Chondrocyte (in vitro differentiated cells): ENCODE data around the gene PSMD13. TPM values are rescaled to one million over a fixed set of nuclear protein-coding genes. Genes with fewer than 3 reads are reported as not detected.

Experiments
- DNase-seq: peaks from one replicate; pipeline ENCODE4 v3.0.0; 2021; ENCODE audit warnings: mixed read lengths, low spot score
- H3K27ac Mint-ChIP-seq: one replicate; pipeline ENCODE4 v1.8.0; 2021; ENCODE audit warnings: mild to moderate bottlenecking, moderate library complexity, mixed read lengths; ENCODE audit not compliant: unreplicated experiment
- H3K27me3 Mint-ChIP-seq: 2 replicates; pipeline ENCODE4 v1.8.0; 2021; ENCODE audit warnings: low read depth, mixed read lengths
- H3K36me3 Mint-ChIP-seq: 2 replicates; pipeline ENCODE4 v1.8.0; 2021; ENCODE audit warnings: low read depth, mixed read lengths
- H3K4me1 Mint-ChIP-seq: 2 replicates; pipeline ENCODE4 v1.8.0; 2021; ENCODE audit warnings: low read depth, mild to moderate bottlenecking, mixed read lengths
- H3K4me3 Mint-ChIP-seq: one replicate; pipeline ENCODE4 v1.8.0; 2021; ENCODE audit warnings: mild to moderate bottlenecking, moderate library complexity, mixed read lengths; ENCODE audit not compliant: unreplicated experiment
- H3K9me3 Mint-ChIP-seq: 2 replicates; pipeline ENCODE4 v1.8.0; 2021; ENCODE audit warnings: low read depth, mixed read lengths
- CTCF ChIP-seq: fragments of 200-600 bp; sonication (generic); IDR thresholded peaks from 2 replicates; pipeline ENCODE4 v1.5.0; 2021; ENCODE audit warnings: antibody characterized with exemption, mild to moderate bottlenecking, moderate library complexity
- total RNA-seq: library from RNA; stranded (reverse); gene quantifications from 3 replicates; pipeline ENCODE4 v1.2.1, GENCODE V29; 2021

PSMD13 gene
- total RNA-seq, 1 donor from 2014 or later: 103 TPM

- Mint-ChIP-seq H3K36me3 (peaks cover 9% of the 10 kb centered on the region), H3K9me3 (no peaks in the 10 kb centered on the region), H3K27me3 (no peaks in the 10 kb centered on the region), H3K4me1 (peaks cover 5% of the 10 kb centered on the region), H3K4me3 (no peak overlapping the region), H3K27ac (no peak overlapping the region)
- no peak for TF ChIP-seq CTCF
- DNase-seq: peak; percentile 84
Observed at GRCh38 chr11:295351-296170, 58.8 kb downstream of the PSMD13 start.

GRCh38 chr11:296171-297050, 59.6 kb downstream of the PSMD13 start:
- H3K27me3 Mint-ChIP-seq: no peaks in the 10 kb centered on the region
- no peak overlapping the region for H3K4me3 Mint-ChIP-seq
- no peaks in the 10 kb centered on the region for H3K9me3 Mint-ChIP-seq
- peaks cover 5% of the 10 kb centered on the region for H3K36me3 Mint-ChIP-seq
- TF ChIP-seq CTCF: no peak
- DNase-seq: peak; percentile 78
- H3K27ac Mint-ChIP-seq: no peak overlapping the region
- no peaks in the 10 kb centered on the region for H3K4me1 Mint-ChIP-seq

- Mint-ChIP-seq H3K27ac (no peak overlapping the region), H3K4me1 (no peaks in the 10 kb centered on the region), H3K4me3 (no peak overlapping the region), H3K27me3 (no peaks in the 10 kb centered on the region), H3K9me3 (no peaks in the 10 kb centered on the region), H3K36me3 (peaks cover 3% of the 10 kb centered on the region)
- DNase-seq: peak; percentile 75
- no peak for TF ChIP-seq CTCF
Observed at GRCh38 chr11:297051-297585, 60.3 kb downstream of the PSMD13 start.

GRCh38 chr11:297586-298405, 61.0 kb downstream of the PSMD13 start:
- H3K36me3 Mint-ChIP-seq: peaks cover 3% of the 10 kb centered on the region
- H3K4me1 Mint-ChIP-seq: no peaks in the 10 kb centered on the region
- TF ChIP-seq CTCF: no peak
- H3K9me3 Mint-ChIP-seq: no peaks in the 10 kb centered on the region
- H3K4me3 Mint-ChIP-seq: no peak overlapping the region
- DNase-seq: peak; percentile 58
- H3K27ac Mint-ChIP-seq: no peak overlapping the region
- no peaks in the 10 kb centered on the region for H3K27me3 Mint-ChIP-seq
